ENCODE results near the gene XYLT2.

XYLT2 gene

DNA sequence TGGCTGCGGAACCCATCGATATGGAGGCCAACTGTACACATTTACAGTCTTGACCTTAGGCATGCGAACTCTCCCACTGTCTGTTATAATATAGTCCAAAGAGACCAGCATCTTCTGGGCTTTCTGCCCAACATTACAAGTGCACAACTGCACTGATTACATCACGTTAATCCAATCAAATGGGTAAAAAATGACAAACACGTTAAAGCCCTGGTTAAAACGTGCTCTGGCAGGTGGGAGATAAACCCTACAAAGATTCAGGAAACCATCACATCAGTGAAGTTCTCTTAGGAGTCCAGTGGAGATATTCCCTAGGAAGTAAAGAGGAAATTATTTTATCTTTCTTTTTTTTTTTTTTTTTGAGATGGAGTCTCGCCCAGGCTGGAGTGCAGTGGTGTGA lies 23.7 kb upstream of the XYLT2 start:
- no peak for DNase-seq

DNA sequence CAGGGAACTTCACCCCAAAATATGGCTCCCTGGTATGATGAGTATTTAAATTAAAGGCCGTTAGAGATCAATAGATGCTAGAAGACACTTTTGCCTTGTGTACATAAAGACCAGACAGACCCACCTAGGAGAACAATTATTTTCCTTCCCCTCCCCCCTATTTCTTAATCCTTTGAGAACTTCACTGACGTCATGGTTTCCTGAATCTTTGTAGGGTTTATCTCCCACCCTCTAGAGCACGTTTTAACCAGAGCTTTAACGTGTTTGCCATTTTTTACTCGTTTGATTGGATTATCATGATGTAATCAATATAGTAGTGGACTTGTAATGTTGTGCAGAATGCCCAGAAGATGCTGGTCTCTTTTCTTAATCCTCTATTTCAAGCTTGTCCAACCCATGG lies 22.9 kb upstream of the XYLT2 start:
- no peak for DNase-seq

DNA sequence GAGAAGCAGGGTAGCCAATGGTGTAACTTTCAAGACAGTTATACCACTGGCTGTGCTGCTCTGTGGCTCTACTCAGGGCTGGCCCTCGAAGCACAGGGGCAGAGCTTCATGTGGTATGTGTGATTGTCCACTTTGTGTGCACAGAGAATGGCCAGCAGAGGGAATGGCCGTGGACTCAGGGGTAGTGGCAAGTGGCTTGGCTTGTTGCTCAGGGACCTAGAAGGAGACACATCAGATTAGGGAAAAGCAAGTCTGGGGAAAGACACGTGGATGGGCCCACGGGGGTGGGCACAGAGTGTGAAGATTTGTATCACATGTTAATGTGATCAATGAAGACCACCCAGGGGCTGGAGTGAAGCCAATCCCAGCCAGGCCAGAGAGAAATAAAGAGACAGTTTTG lies 20.0 kb upstream of the XYLT2 start:
- peak; percentile 53 for DNase-seq

DNA sequence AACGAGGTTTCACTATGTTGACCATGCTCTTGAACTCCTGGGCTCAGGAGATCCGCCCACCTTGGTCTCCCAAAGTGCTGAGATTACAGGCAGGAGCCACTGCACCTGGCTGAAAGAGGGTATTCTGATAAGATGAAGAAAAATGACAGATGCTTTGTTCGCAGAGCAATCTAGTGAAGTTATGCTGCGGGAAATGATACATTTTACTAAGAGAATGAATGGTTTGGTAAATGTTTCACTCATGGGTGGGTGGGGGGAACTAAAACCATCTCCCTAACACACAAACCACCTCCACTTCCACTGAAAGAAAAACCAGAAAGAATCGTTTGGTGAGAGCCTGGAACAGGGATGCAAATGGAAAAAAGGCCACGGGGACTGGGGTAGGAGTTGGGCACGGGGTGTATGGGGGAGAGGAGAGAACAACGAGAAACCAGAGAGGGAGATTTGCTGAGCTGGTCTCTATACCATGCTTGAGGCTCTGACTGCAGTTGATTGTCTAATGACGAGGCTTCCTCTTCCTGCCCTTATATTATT lies 19.0 kb upstream of the XYLT2 start:
- DNase-seq: peak; percentile 39

DNA sequence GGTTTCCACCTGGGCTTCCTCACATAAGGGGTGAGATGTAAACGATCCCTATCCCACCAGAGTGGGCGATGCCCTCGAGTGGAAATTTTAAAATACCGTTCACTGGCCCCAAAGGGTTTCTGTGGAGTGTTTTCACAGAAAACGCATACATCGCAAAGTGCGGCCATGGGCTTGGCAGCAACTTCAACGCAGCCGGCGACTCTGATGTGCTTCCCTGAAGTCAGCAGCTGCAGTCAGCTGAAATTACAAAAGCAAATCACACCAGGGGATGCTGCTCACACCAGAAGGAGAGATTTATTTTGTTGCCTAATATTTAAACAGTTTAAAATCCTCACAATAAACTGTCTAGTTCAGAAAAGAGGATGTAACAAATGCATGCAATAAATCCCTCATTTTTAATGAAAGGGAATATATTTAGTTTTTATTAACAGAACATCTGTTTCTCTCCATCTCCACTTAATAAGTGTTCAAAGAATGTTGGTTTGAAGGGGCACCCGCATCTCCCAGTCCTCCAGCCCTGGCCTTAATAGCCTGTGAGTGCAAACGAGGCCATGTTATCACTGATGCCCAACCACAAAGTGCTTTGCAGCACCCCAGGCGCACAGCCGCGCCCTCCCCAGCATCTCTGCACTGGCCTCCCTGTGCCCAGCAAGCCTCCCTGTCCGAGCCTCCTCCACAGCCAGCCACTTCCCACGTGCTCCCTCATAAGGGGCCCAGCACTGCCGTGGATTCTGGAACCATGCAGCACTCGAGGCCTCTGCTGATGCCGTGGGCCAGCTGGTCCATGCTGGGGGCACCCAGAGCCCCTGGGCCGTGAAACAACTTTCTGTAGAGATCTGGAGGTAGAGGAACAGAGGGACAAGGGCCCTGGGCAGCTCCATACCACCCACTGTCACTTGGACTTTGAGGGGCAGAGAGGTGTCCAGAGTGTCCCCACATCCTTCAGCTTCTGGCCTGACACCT lies 17.3 kb upstream of the XYLT2 start:
- DNase-seq: peak; percentile 47

DNA sequence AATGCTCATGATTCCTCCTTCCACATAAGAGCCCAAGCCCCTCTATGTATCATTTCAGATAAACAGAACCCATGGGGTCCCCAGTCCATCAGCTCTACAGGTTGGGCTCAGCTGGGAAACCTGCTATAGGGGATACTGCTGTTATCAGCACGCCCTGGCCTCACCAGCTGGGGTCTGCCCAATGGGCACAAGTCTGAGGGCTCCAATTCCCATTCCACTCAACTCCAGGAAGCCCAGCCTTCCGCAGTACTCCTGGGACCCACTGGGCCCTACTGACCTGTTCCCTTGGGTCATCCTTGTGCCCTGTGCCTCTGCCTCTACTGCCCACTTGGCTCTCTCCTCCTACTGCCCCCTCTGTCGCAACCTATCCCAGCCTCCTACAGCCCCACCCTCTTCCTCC lies 16.2 kb upstream of the XYLT2 start:
- DNase-seq: peak; percentile 54

DNA sequence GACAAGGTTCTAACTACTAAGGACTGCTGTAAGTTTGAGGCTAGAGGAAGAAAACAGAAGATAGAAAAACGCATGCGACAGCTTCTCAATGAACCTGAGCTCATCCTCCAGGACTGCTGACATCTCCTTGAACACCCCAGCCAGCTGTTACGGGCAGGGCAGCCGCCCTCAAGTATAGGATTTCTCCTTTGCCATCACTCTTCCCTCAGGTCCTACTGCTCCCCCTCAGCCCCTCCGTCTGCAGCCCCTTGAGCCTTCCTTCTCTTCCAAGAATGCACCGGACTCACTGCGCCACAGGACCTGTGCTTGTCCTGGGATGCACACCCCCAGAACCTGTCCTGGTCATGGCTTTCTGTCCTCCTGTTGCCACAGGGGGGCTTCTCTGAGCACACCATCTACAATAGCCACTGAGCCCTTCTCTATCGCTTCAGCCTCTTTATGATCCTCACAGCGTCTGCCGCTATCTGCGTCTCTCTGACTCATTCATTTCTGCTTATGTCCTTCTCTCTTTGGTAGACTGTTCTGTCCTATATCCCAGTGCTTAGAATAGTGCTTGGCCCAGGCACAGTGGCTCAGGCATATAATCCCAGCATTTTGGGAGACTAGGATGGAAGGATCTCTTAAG lies 15.7 kb upstream of the XYLT2 start:
- peak; percentile 54 for DNase-seq

DNA sequence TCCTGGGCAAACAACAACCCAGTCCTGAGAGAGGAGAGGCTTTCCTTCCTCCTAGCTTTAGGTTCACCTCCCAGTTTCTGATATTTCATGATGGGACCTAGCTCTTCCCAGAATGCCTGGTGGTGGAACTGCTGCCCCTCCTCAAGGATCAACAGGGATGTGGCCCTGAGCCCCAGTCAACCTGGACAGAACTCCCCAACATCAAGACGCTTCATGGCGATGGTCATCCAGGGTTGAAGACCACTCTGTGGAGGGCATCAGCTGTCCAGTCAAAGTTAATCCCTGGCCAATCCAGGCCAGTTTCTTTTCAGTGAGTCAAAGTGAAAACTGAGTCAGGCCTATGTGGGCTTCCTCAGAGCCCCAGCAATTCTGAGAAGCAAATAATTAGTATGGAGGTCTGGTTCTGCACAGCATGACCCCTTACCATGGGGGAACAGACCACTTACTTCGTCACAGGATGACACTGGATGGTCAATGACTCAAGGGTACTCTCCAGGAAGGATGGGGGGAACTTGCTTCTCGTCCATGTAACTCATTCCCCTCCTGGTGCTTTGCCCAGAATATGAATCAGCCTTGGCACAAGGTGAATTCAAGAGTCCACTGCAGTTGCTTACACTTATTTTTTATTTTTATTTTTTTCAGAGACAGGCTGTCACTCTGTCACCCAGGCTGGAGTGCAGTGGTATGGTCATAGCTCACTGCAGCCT lies 14.7 kb upstream of the XYLT2 start:
- peak; percentile 21 for DNase-seq

DNA sequence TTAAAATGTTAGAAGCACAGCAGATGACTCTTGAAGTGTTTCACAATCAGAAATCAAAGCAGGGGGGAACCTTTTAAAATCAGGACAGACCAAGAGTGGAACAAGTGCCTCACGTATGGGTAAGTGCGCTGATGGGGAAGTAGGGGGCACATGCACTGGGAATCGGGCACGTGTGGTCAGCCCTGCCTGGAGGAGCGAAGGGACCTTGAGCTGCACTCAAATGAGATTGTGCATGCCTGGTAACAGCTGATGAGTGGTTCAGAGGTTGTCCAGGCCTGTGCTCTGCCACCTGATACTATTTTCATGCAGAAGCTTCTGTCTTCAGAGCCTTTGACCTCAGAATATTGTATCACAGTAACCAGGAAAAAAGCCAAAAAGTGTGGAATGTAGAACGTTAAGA lies 13.7 kb upstream of the XYLT2 start:
- peak; percentile 31 for DNase-seq

DNA sequence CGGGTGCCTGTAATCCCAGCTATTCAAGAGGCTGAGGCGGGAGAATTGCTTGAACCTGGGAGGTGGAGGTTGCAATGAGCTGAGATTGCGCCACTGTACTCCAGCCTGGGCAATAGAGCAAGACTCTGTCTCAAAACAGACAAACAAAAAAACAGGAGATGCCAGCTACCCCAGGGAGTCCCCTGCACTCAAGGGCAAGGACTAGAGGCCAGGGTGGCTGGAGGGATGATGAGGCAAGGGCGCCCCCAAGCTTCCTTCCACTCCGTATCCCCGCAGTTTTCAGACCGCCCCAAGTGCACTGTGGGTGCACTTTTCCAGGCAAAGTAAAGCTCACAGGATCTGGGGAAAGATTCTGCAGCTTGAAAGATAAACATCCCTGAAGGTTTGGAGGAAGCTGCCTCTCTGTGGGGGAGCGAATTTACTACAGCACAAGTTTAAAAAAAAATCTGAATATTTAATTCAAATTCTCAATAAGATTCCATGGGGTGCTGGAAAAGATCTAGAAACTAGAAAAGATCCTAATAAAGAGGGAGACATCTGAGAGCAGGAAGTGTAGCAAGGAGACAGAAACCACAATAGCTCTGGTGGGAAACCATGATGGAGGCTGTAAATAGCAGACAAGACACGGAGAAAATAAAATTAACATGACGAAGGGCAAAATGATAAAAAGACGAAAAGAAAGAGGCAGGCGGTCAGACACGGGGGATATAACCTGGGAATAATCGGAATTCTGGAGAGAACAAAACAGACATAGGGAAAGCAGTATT lies 12.5 kb upstream of the XYLT2 start:
- peak; percentile 8 for DNase-seq

DNA sequence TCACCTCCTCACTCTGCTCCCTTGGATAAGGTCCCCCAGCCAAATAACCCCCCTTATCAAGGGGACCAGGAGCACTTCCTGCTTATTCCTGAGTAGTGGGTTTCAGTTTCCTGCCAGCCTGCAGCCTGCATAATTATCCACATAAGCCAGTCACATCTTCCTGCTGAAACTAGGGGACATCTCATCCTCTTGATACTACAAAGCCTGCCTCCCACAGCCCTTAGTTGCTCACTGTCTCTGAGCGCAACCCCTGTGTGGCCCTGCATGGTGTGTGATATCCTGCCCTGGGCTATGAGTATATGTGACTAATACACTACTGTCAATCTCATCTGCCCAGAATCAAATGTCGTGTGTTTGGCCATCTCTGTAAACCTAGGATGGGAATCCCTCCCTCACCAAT lies 8.0 kb upstream of the XYLT2 start:
- DNase-seq: peak; percentile 22

DNA sequence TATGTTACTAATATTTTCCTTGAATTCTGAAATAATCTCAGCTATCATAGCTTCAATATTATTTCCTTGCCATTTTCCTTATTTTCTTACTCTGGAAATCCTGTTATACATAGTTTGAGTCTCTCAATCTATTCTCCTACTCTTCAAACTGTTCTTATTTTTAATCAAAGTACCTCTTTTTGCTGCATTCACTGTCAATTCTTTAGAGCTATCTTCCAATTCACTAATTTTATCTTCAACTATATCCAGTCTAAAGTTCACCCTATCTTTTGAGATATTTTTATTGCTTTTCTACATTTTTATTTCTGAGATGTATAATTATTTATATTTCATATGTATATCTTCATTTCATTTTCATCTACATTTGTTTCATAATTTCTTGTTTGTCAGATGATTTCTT lies 7.3 kb upstream of the XYLT2 start:
- DNase-seq: no peak

DNA sequence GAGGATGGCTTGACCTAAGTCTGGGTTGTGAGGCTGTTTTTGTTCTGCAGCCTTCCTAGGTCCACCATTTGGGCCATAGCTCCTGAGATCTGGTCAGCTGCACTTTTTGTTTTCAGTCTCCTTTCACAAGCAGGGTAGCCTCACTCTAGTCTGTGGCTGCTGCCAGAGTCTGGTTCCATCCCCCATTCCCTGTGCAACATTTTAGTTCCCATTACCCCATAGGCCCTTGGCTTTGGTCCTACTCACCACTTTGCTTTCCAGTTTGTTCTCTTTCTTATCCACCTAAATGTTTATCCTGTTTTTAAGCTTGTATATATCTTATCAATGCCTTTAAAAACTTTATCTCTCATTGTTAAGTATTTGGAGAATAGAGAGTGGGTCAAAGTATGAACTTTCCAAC lies 6.5 kb upstream of the XYLT2 start:
- peak; percentile 4 for DNase-seq

DNA sequence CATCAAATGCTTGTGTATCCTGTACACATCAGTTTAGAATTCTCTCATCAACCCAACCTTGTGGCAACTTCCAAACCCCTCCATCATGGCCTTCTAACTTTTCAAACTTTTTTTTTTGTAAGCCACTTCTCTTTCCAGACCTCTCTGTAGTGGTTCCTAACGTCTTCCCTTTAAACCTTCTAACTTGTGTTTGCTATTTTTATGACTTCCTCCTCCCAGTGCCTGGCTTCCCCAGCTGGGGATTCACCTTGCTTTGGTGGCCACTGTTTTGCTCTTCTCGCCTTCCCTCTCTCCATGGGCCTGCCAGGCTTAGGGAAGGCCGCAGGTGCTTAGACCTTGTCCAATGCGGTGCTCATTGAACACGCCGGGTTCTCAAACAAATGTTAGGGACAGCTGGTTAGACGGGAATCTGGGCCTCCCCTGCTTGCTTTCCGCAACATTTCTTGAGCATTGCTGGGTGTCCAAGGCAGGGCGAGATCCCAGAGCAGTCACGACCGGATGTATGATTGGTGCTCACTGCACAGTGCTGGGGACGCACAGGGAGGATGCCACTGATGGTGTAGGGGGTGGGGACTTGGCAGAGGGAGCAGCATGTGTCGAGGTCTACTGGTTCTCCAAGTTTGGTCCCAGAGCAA lies 1.1 kb upstream of the XYLT2 start:
- DNase-seq: peak; percentile 62

DNA sequence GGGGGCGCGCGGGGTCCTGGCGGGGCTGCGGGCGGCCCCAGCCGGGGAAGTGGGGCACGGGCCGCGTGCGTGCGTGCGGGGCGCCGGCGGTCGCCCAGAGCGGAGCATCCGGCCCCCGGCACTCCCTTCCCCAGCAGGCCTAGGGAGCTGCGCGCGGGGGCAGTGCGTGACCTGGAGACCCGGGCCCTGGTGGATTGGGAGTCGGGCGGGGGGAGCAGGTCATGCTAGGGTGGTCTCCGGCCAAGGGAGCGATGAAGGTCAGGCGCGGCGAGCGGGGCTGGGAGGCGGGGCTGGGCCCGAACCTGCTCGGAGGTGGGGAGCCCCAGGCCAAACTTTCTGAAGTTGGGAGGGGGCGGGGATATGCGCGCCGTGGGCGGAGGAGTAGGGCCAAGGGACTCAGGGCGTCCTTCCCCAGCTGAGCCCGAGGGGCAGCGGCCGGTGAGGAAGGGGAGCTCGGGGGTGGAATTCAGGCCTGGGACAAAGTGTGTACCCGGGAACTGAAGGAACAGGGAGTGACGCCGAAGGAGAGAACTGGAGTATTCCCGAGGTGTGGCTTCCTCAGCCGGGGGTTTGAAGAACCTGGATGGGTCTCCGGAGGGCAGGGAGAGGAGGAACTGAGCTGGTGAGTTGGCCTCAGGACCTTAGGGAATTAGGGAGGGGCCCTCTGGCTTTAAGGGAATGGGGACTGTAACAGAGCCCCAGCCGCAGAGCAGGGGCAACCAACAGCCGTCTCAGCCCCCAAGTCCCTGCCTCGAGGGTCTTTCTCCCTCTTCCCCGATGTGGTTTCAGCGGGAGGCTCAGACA lies 589 bp downstream of the XYLT2 start:
- peak; percentile 83 for DNase-seq

DNA sequence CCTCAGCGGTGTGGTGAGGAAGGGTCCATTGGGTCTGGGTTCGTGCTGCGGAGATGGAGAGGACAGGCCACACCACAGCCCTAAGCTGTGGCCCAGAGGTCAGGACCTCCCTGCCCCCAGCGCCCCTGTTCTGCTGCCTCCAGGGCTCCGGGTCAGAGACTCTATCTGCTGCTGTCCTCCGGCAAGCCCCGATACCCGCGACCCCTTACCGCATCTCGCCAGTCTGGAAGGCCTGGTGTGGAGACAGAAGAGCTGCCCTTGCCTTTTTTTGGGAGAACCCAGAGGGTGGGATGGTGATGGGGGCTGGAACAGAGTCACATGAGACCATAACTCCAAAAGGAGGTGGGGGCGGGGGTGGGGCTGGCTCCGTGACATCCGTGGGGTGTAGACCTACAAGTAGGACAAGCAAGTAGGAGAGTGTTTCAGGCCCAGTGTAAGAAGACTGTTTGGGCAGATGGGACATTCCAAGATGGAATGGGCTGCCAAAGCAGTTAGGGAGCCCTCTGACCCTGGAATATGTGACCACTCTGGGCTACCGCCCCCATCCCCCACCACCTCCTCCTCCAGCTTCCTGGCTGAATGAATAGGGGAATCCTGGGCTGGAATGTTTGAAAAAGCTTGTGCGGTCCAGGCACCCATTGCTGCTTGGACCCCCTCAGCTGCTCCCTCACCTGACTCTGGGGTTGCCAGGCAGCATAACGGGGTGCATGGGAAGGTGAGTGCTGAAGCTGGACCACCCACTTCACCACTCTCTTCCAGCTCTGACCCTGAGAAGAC lies 1.4 kb downstream of the XYLT2 start:
- DNase-seq: peak; percentile 57

DNA sequence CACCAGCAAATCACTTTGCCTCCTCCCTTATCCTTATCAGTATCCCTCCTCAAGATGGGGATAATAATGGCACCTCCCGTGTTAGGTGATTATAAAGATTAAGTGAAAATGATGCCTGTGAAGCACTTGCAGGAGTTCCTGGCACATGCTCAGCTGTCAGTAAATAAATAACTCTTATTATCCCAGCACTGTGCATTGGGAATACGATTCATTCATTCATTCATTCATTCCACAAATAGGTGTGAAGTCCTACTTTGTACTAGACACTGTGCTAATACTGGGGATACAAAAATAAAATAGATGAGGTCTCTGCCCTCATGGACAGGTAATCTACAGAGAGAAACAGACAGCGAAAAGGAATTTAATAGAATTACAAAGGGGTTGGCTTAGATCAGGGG lies 2.0 kb downstream of the XYLT2 start:
- no peak for DNase-seq

DNA sequence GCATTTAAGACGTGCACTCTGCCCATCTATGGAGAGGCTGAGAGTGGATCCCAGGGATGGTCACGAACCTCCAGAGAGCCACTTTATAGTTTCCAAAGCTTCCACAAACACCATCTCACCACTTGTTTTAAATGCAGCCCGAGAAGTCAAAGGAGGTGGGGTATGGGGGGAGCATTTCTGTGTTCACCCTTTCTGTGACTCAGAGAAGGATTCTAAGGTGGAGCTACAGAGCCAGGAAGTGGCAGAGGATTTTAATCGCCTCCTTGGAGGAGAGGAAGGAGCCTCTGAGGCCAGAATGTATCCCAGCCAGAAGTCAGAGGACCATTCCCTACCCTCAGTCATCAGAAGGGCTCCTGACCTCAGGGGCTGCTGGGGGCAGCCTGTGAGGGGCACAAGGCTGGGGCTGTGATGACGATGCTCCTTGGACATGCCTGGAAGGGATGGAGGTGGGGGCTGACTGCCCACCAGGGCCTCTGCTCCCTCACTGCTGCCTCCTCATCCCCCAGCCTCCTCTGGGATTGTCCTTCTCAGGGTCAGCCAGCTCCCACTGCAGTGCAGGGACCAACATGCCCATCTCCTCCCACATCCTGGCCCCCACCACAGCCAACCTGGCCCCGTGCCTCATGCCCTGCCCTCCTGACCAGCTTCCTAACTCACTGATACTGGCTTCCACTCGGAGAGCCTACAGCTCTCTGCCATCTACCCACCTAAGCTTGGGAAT lies 2.8 kb downstream of the XYLT2 start:
- DNase-seq: peak; percentile 50

DNA sequence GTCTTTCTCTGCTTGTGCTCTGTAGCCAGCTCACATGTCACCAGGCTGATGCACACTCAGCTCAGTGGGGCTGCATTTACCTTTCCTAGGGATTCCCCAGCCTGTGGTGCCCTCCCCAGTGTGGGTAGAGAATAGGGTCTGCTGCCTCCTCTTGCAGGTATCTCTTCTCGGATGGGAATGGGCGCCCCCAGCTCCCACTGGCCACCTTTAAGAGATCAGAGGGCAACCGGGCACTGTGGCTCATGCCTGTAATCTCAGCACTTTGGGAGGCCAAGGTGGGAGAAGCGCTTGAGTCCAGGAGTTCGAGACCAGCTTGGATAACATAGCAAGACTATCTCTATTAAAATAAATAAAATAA lies 3.3 kb downstream of the XYLT2 start:
- DNase-seq: peak; percentile 49

DNA sequence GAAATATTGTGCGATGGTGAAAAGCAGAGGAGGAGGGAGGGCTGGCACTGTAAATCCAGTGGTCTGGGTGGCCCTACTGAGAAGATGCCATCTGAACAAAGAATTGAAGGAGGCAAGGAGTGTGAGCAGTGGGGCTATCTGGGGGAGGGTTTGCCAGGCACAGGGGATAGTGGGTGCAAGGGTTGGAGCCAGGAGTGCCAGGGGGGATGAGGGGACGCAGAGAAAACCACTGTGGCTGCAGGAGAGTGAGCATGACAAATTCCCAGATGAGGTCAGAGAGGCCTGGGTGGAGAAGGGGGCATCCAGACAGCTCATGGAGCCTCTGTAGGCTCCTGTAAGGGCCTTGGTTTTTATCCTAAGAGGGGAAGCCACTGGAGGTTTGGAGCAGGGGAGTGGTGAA lies 4.8 kb downstream of the XYLT2 start:
- peak; percentile 43 for DNase-seq

Data from activated effector memory CD4-positive, alpha-beta T cell treated with anti-CD3 and anti-CD28 coated beads, Interleukin-2, amount 50 U/mL, for 16 hours (primary cell).